Measurements from ENCODE around the gene HCFC1.

Gene HCFC1

GRCh38 chrX:153930011-153930910 lies 41.4 kb downstream of the HCFC1 start:
- Histone ChIP-seq H3K9me3 (ENCODE audit: control insufficient read depth, insufficient read depth, low read length) (no peaks in the 10 kb centered on the region), H3K27me3 (ENCODE audit: control insufficient read depth, insufficient read depth, low read length) (no peaks in the 10 kb centered on the region), H3K27ac (ENCODE audit: low read length) (no peak overlapping the region), H3K4me1 (ENCODE audit: control insufficient read depth, insufficient read depth, low read length) (0 out of 2 replicates have a peak, but pooled peaks cover 1% of the 10 kb centered on the region), H3K4me3 (ENCODE audit: low read length) (no peak overlapping the region), H3K36me3 (ENCODE audit: control insufficient read depth, insufficient read depth, low read length) (peaks cover 14% of the 10 kb centered on the region)
- no CpG with 5 or more reads among the region's 31 CpGs for WGBS (ENCODE audit: insufficient coverage, insufficient read length)
- no peak for DNase-seq (ENCODE audit: low read depth, low spot score)

GRCh38 chrX:153929576-153929975 lies 42.0 kb downstream of the HCFC1 start:
- H3K27me3 ChIP-seq (ENCODE audit: control insufficient read depth, insufficient read depth, low read length), result no peaks in the 10 kb centered on the region
- peaks cover 14% of the 10 kb centered on the region for H3K36me3 ChIP-seq (ENCODE audit: control insufficient read depth, insufficient read depth, low read length)
- WGBS (ENCODE audit: insufficient coverage, insufficient read length), result no CpG with 5 or more reads among the region's 10 CpGs
- no peak overlapping the region for H3K27ac ChIP-seq (ENCODE audit: low read length)
- H3K9me3 ChIP-seq (ENCODE audit: control insufficient read depth, insufficient read depth, low read length), result no peaks in the 10 kb centered on the region
- 0 out of 2 replicates have a peak, but pooled peaks cover 1% of the 10 kb centered on the region for H3K4me1 ChIP-seq (ENCODE audit: control insufficient read depth, insufficient read depth, low read length)
- H3K4me3 ChIP-seq (ENCODE audit: low read length), result no peak overlapping the region
- no peak for DNase-seq (ENCODE audit: low read depth, low spot score)

- WGBS (ENCODE audit: insufficient coverage, insufficient read length), result no CpG with 5 or more reads among the region's 9 CpGs
- DNase-seq (ENCODE audit: low read depth, low spot score), result no peak
- Histone ChIP-seq H3K9me3 (ENCODE audit: control insufficient read depth, insufficient read depth, low read length) (no peaks in the 10 kb centered on the region), H3K4me3 (ENCODE audit: low read length) (no peak overlapping the region), H3K4me1 (ENCODE audit: control insufficient read depth, insufficient read depth, low read length) (0 out of 2 replicates have a peak, but pooled peaks cover 1% of the 10 kb centered on the region), H3K27ac (ENCODE audit: low read length) (no peak overlapping the region), H3K36me3 (ENCODE audit: control insufficient read depth, insufficient read depth, low read length) (peaks cover 14% of the 10 kb centered on the region), H3K27me3 (ENCODE audit: control insufficient read depth, insufficient read depth, low read length) (no peaks in the 10 kb centered on the region)
Observed at GRCh38 chrX:153928846-153929245, 42.8 kb downstream of the HCFC1 start.

- DNase-seq (ENCODE audit: low read depth, low spot score), result peak; percentile 79
- H3K9me3 ChIP-seq (ENCODE audit: control insufficient read depth, insufficient read depth, low read length), result no peaks in the 10 kb centered on the region
- WGBS (ENCODE audit: insufficient coverage, insufficient read length), result no CpG with 5 or more reads among the region's 76 CpGs
- 0 out of 2 replicates have a peak, but pooled peaks cover 1% of the 10 kb centered on the region for H3K4me1 ChIP-seq (ENCODE audit: control insufficient read depth, insufficient read depth, low read length)
- no peak overlapping the region for H3K27ac ChIP-seq (ENCODE audit: low read length)
- peak overlapping the region; percentile 68; the same call in 1 of the 2 replicates for H3K4me3 ChIP-seq (ENCODE audit: low read length)
- H3K27me3 ChIP-seq (ENCODE audit: control insufficient read depth, insufficient read depth, low read length), result no peaks in the 10 kb centered on the region
- peaks cover 14% of the 10 kb centered on the region for H3K36me3 ChIP-seq (ENCODE audit: control insufficient read depth, insufficient read depth, low read length)
Observed at GRCh38 chrX:153927922-153928760, 43.5 kb downstream of the HCFC1 start.

GRCh38 chrX:153927672-153927921 lies 44.0 kb downstream of the HCFC1 start:
- WGBS (ENCODE audit: insufficient coverage, insufficient read length), result no CpG with 5 or more reads among the region's 8 CpGs
- no peak for DNase-seq (ENCODE audit: low read depth, low spot score)
- H3K9me3 ChIP-seq (ENCODE audit: control insufficient read depth, insufficient read depth, low read length), result no peaks in the 10 kb centered on the region
- no peaks in the 10 kb centered on the region for H3K27me3 ChIP-seq (ENCODE audit: control insufficient read depth, insufficient read depth, low read length)
- no peak overlapping the region for H3K27ac ChIP-seq (ENCODE audit: low read length)
- peak overlapping the region; percentile 68; the same call in 1 of the 2 replicates for H3K4me3 ChIP-seq (ENCODE audit: low read length)
- peaks cover 14% of the 10 kb centered on the region for H3K36me3 ChIP-seq (ENCODE audit: control insufficient read depth, insufficient read depth, low read length)
- 0 out of 2 replicates have a peak, but pooled peaks cover 1% of the 10 kb centered on the region for H3K4me1 ChIP-seq (ENCODE audit: control insufficient read depth, insufficient read depth, low read length)

- Histone ChIP-seq H3K27ac (ENCODE audit: low read length) (no peak overlapping the region), H3K9me3 (ENCODE audit: control insufficient read depth, insufficient read depth, low read length) (no peaks in the 10 kb centered on the region), H3K4me3 (ENCODE audit: low read length) (peak overlapping the region; percentile 68; the same call in 1 of the 2 replicates), H3K36me3 (ENCODE audit: control insufficient read depth, insufficient read depth, low read length) (peaks cover 14% of the 10 kb centered on the region), H3K4me1 (ENCODE audit: control insufficient read depth, insufficient read depth, low read length) (0 out of 2 replicates have a peak, but pooled peaks cover 1% of the 10 kb centered on the region), H3K27me3 (ENCODE audit: control insufficient read depth, insufficient read depth, low read length) (no peaks in the 10 kb centered on the region)
- no CpG with 5 or more reads among the region's 31 CpGs for WGBS (ENCODE audit: insufficient coverage, insufficient read length)
- DNase-seq (ENCODE audit: low read depth, low spot score), result no peak
Observed at GRCh38 chrX:153926858-153927671, 44.6 kb downstream of the HCFC1 start.

GRCh38 chrX:153926552-153926857 lies 45.1 kb downstream of the HCFC1 start:
- Histone ChIP-seq H3K27me3 (ENCODE audit: control insufficient read depth, insufficient read depth, low read length) (no peaks in the 10 kb centered on the region), H3K36me3 (ENCODE audit: control insufficient read depth, insufficient read depth, low read length) (peaks cover 12% of the 10 kb centered on the region), H3K27ac (ENCODE audit: low read length) (no peak overlapping the region), H3K4me1 (ENCODE audit: control insufficient read depth, insufficient read depth, low read length) (0 out of 2 replicates have a peak, but pooled peaks cover 1% of the 10 kb centered on the region), H3K4me3 (ENCODE audit: low read length) (peak overlapping the region; percentile 48; the same call in 1 of the 2 replicates), H3K9me3 (ENCODE audit: control insufficient read depth, insufficient read depth, low read length) (no peaks in the 10 kb centered on the region)
- DNase-seq (ENCODE audit: low read depth, low spot score), result no peak
- no CpG with 5 or more reads among the region's 4 CpGs for WGBS (ENCODE audit: insufficient coverage, insufficient read length)

- no peak for DNase-seq (ENCODE audit: low read depth, low spot score)
- no peaks in the 10 kb centered on the region for H3K9me3 ChIP-seq (ENCODE audit: control insufficient read depth, insufficient read depth, low read length)
- H3K27me3 ChIP-seq (ENCODE audit: control insufficient read depth, insufficient read depth, low read length), result no peaks in the 10 kb centered on the region
- 0 out of 2 replicates have a peak, but pooled peaks cover 1% of the 10 kb centered on the region for H3K4me1 ChIP-seq (ENCODE audit: control insufficient read depth, insufficient read depth, low read length)
- H3K27ac ChIP-seq (ENCODE audit: low read length), result no peak within 1 kb of the TSS
- WGBS (ENCODE audit: insufficient coverage, insufficient read length), result no CpG with 5 or more reads among the region's 59 CpGs
- peak within 1 kb of the TSS; percentile 48; the same call in 1 of the 2 replicates for H3K4me3 ChIP-seq (ENCODE audit: low read length)
- peaks cover 6% of the 10 kb centered on the region for H3K36me3 ChIP-seq (ENCODE audit: control insufficient read depth, insufficient read depth, low read length)
Observed at GRCh38 chrX:153925739-153926551, 45.7 kb downstream of the HCFC1 start, which contains the start of gene ARHGAP4. Gene ARHGAP4, minus strand, starts transcription at chrX:153926264. Its CDS starts 62 bp downstream, at chrX:153926202.

- H3K4me1 ChIP-seq (ENCODE audit: control insufficient read depth, insufficient read depth, low read length), result 0 out of 2 replicates have a peak, but pooled peaks cover 1% of the 10 kb centered on the region
- peak overlapping the region; percentile 48; the same call in 1 of the 2 replicates for H3K4me3 ChIP-seq (ENCODE audit: low read length)
- peaks cover 6% of the 10 kb centered on the region for H3K36me3 ChIP-seq (ENCODE audit: control insufficient read depth, insufficient read depth, low read length)
- H3K27me3 ChIP-seq (ENCODE audit: control insufficient read depth, insufficient read depth, low read length), result no peaks in the 10 kb centered on the region
- no peak overlapping the region for H3K27ac ChIP-seq (ENCODE audit: low read length)
- no peak for DNase-seq (ENCODE audit: low read depth, low spot score)
- no CpG with 5 or more reads among the region's 4 CpGs for WGBS (ENCODE audit: insufficient coverage, insufficient read length)
- no peaks in the 10 kb centered on the region for H3K9me3 ChIP-seq (ENCODE audit: control insufficient read depth, insufficient read depth, low read length)
Observed at GRCh38 chrX:153925387-153925738, 46.3 kb downstream of the HCFC1 start.
